ENCODE data around the gene ADARB2. TPM values are rescaled to one million over a fixed set of nuclear protein-coding genes. Genes with fewer than 3 reads are reported as not detected.

Gene ADARB2
- total and polyA plus RNA-seq, 4 donors: 0.22 to 1.3 (median 0.55) TPM

DNA sequence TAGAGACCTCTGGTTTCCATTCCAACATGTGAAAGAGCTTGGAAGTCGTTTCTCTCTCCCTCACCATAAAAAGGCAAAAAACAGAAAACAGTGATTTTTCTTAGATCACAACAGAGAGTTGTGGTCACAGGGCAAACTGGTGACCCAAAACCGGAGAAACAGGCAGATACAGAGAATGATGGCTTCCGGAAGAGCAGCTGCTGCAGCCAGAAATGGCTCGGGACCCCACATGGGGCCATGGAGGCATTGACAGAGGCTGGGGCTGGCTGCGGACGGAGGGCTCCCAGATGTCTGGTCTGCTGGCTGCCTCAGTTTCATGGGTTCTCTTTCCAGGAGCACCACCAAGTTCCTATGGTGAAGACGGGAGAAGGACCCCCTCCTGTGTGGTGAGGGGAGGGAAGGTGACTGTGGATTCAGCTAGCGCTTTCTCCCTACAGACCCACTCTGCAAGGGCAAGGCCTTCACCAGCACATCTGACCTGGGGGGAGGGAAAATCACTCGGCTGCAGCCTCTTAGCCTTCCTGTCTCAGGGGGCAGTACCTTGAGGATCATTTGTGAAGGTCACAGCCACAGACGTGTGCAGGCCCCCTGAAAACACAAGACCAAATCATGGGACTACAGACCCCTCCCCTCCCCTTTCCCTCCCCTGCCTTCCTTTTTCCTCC lies 599.7 kb downstream of the ADARB2 start:
- no peak overlapping the region for H3K27ac ChIP-seq (ENCODE audit: low read depth in 1 of 2, low read length in 1 of 2)
- no peak overlapping the region for H3K9ac ChIP-seq (ENCODE audit: insufficient read depth in 1 of 2, low read length in 2 of 2)
- no peaks in the 10 kb centered on the region for H3K36me3 ChIP-seq (ENCODE audit: control insufficient read depth in 4 of 4, insufficient read depth in 4 of 4, low read length in 4 of 4)
- ATAC-seq (ENCODE audit: insufficient read depth, low FRiP score) (no peak), DNase-seq (no peak)
- no peak overlapping the region for H3K4me3 ChIP-seq
- peaks cover 0 to 6% (median 3%) of the 10 kb centered on the region in 4 donors for H3K9me3 ChIP-seq (ENCODE audit: control insufficient read depth in 4 of 4, insufficient read depth in 3 of 4, low read length in 3 of 4)
- 87 to 90% methylated on average over 10 of the region's 10 CpGs for WGBS, 2 donors
- TF ChIP-seq, protein P1, sequence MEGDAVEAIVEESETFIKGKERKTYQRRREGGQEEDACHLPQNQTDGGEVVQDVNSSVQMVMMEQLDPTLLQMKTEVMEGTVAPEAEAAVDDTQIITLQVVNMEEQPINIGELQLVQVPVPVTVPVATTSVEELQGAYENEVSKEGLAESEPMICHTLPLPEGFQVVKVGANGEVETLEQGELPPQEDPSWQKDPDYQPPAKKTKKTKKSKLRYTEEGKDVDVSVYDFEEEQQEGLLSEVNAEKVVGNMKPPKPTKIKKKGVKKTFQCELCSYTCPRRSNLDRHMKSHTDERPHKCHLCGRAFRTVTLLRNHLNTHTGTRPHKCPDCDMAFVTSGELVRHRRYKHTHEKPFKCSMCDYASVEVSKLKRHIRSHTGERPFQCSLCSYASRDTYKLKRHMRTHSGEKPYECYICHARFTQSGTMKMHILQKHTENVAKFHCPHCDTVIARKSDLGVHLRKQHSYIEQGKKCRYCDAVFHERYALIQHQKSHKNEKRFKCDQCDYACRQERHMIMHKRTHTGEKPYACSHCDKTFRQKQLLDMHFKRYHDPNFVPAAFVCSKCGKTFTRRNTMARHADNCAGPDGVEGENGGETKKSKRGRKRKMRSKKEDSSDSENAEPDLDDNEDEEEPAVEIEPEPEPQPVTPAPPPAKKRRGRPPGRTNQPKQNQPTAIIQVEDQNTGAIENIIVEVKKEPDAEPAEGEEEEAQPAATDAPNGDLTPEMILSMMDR (IDR thresholded peaks at IDR 0.05; ENCODE audit: control extremely low read depth, extremely low read depth): no peak
- no peaks in the 10 kb centered on the region for H3K4me1 ChIP-seq (ENCODE audit: control insufficient read depth in 5 of 5, insufficient read depth in 5 of 5, low read length in 5 of 5)
- no peaks in the 10 kb centered on the region for H3K27me3 ChIP-seq (ENCODE audit: control insufficient read depth in 3 of 3, insufficient read depth in 3 of 3, low read length in 2 of 3)

DNA sequence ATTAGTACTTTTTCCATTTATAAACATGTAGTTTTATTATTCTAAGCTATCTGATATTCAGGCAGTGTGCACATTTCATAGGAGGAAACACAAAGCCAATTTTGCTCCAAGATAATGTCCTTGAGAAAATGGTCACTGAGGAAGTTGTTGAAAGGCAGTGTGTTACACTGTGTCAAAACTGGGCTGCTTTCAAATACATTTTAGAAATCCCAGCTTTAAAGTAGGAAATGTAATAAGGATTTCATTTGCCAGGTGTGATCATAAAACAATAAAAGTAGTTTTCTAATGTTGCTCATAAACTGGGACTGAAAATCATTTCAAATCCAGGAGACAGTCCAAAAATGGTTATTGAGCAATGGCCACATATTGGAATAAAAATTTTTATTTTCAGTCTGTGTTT lies 601.1 kb downstream of the ADARB2 start:
- H3K4me3 ChIP-seq: no peak overlapping the region
- TF ChIP-seq, protein P1 (IDR thresholded peaks at IDR 0.05; ENCODE audit: control extremely low read depth, extremely low read depth): no peak
- no peak for ATAC-seq (ENCODE audit: insufficient read depth, low FRiP score)
- no peaks in the 10 kb centered on the region for H3K27me3 ChIP-seq (ENCODE audit: control insufficient read depth in 3 of 3, insufficient read depth in 3 of 3, low read length in 2 of 3)
- DNase-seq: no peak
- no peak overlapping the region for H3K27ac ChIP-seq (ENCODE audit: low read depth in 1 of 2, low read length in 1 of 2)
- H3K9me3 ChIP-seq (ENCODE audit: control insufficient read depth in 4 of 4, insufficient read depth in 3 of 4, low read length in 3 of 4): peaks cover 0 to 6% (median 3%) of the 10 kb centered on the region in 4 donors
- no peak overlapping the region for H3K9ac ChIP-seq (ENCODE audit: insufficient read depth in 1 of 2, low read length in 2 of 2)
- H3K4me1 ChIP-seq (ENCODE audit: control insufficient read depth in 5 of 5, insufficient read depth in 5 of 5, low read length in 5 of 5): no peaks in the 10 kb centered on the region
- H3K36me3 ChIP-seq (ENCODE audit: control insufficient read depth in 4 of 4, insufficient read depth in 4 of 4, low read length in 4 of 4): peaks cover under 1 to 5% (median 4%) of the 10 kb centered on the region in 4 donors

DNA sequence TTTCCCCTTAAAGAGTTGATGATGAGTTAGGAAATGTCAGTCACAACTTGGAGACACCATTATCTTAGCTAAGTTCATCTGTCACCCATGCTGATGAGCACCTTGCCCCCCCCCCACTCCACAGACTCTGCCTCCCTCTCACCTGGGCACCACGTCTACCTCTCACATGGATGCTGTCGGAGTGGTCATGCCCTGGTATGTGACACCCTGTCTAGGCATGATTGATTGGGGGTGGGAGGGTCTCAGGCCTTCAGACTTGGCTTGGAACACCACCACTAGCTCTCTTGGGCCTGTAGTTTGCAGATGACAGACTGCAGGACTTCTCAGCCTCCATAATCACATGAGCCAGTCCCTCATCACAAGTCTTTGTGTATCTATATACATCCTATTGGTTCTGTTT lies 603.2 kb downstream of the ADARB2 start:
- H3K4me1 ChIP-seq (ENCODE audit: control insufficient read depth in 5 of 5, insufficient read depth in 5 of 5, low read length in 5 of 5): no peaks in the 10 kb centered on the region

More for the DNA sequence above, 603.2 kb downstream of the ADARB2 start:
- WGBS, 2 donors: 68 to 86% methylated on average over 2 of the region's 2 CpGs
- H3K27ac ChIP-seq (ENCODE audit: low read depth in 1 of 2, low read length in 1 of 2): no peak overlapping the region
- TF ChIP-seq, protein P1 (IDR thresholded peaks at IDR 0.05; ENCODE audit: control extremely low read depth, extremely low read depth): no peak
- peaks cover 11 to 19% (median 18%) of the 10 kb centered on the region in 4 donors for H3K36me3 ChIP-seq (ENCODE audit: control insufficient read depth in 4 of 4, insufficient read depth in 4 of 4, low read length in 4 of 4)
- peaks cover 0 to 6% (median 2%) of the 10 kb centered on the region in 4 donors for H3K9me3 ChIP-seq (ENCODE audit: control insufficient read depth in 4 of 4, insufficient read depth in 3 of 4, low read length in 3 of 4)
- DNase-seq (no peak), ATAC-seq (ENCODE audit: insufficient read depth, low FRiP score) (no peak)
- no peak overlapping the region for H3K4me3 ChIP-seq
- no peaks in the 10 kb centered on the region for H3K27me3 ChIP-seq (ENCODE audit: control insufficient read depth in 3 of 3, insufficient read depth in 3 of 3, low read length in 2 of 3)
- no peak overlapping the region for H3K9ac ChIP-seq (ENCODE audit: insufficient read depth in 1 of 2, low read length in 2 of 2)
